Fibroblast of mammary gland (primary cell): ENCODE measurements around the gene EMP2.

Experiments used
- DNase-seq: peaks from one replicate; pipeline ENCODE4 v3.0.0-alpha.2; 2010; ENCODE audit warnings: low read depth
- H3K4me3 ChIP-seq: 2 replicates; pipeline ENCODE4 v1.5.1; 2011; ENCODE audit warnings: low read depth, mild to moderate bottlenecking, low read length, moderate library complexity; ENCODE audit not compliant: control insufficient read depth
- CTCF ChIP-seq: conservative IDR thresholded peaks from 2 replicates; pipeline ENCODE4 v1.5.1; 2011; ENCODE audit warnings: low read depth, low read length, inconsistent platforms; ENCODE audit not compliant: control insufficient read depth, insufficient read depth

EMP2 gene

GRCh38 chr16:10601444-10602408 lies 21.3 kb upstream of the EMP2 start:
- no peak overlapping the region for H3K4me3 ChIP-seq
- no peak for TF ChIP-seq CTCF
- DNase-seq, result no peak

GRCh38 chr16:10600782-10601443 lies 20.5 kb upstream of the EMP2 start:
- TF ChIP-seq CTCF, result no peak
- no peak overlapping the region for H3K4me3 ChIP-seq
- DNase-seq, result peak; percentile 82

DNA sequence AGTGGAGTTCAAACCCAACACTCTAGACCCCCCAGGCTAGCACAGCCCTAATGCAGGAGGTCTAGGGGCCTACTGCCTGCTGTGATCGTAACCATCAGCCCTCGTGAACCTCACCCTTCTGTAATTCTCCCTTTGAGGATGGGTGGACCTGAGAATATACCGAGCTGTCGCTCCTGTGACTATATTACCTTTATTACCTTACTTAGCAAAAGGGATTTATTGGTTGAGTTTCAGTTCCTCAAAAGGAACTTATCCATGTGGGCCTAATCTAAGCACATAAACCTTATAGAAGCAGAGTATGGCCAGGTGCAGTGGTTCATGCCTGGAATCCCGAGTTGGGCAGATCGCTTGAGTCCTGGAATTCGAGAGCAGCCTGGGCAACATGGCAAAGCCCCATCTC lies 19.2 kb upstream of the EMP2 start:
- H3K4me3 ChIP-seq, result no peak overlapping the region
- DNase-seq, result no peak
- TF ChIP-seq CTCF, result no peak

DNA sequence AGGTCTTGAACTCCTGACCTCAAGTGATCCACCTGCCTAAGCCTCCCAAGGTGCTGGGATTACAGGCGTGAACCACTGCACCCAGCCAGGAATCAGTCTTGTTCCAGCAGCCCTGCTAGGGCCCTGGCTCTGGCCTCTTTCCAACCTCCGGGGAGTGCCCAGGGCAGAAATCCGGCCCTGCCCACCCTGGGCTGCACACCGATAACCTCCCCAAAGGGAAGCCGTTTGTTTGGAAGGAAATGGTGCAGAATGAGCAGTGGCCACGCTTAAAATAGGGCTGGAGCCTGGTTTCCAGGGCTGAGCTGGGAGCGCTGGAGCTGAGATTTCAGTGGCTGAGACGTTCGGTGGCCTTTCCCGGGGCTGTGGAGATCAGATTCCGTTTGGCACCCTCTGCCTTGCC lies 17.8 kb upstream of the EMP2 start:
- no peak overlapping the region for H3K4me3 ChIP-seq
- TF ChIP-seq CTCF, result no peak
- DNase-seq, result no peak

- DNase-seq, result no peak
- TF ChIP-seq CTCF, result no peak
- no peak overlapping the region for H3K4me3 ChIP-seq
Observed at GRCh38 chr16:10597187-10597601, 16.8 kb upstream of the EMP2 start.

DNA sequence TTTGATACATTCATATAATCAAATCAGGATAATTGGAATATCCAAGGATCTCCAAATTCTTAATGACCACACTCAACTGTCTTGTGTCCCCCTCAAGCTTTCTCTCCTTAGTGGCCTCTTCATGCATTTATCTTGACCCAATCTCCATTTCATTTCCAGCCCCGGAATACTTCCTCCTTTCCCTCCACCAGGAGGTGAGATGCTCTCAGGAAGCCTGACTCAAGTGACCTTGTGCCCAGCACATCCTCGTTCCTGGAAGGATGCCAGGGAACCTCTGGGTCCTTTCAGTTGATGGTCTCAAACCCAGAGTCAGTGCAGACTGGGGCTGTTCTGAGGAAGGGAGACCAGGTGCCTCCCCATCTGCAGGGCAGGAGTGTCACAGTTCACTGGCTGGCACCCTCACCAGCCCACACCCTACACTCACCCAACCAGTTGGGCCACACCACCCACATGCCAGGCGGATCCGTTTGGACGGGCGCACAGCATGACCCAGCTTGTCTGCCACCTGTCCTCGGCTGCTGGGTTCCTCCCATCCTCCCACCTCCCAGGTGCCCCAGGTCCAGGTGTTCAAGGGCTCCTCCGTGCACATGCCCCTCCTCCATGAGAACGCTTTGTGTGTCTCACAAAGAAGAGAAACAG lies 14.0 kb upstream of the EMP2 start:
- no peak for DNase-seq
- H3K4me3 ChIP-seq, result no peak overlapping the region
- TF ChIP-seq CTCF, result no peak
